Spleen (tissue), 7 donors: ENCODE data around the gene BRD3OS.

Source experiments
- CTCF ChIP-seq, 11 experiments: fragments of 200-600 bp in 7 of 11; fragments of 450-650 bp in 4 of 11; sonication (generic) in 4 of 11; IDR thresholded peaks in 8 of 11; conservative IDR thresholded peaks in 3 of 11; 1 replicate in 7 of 11; 2 replicates in 4 of 11; pipeline versions ENCODE4 v1.4.0 to v1.8.0; 2016 to 2021; ENCODE audit warnings: antibody characterized with exemption in 11 of 11, inconsistent platforms in 4 of 11, mild to moderate bottlenecking in 1 of 11
- POLR2A ChIP-seq, 3 donors: fragments of 450-650 bp; IDR thresholded peaks; one replicate each; pipeline ENCODE4 v1.5.1; 2017; ENCODE audit warnings: antibody characterized with exemption in 3 of 3, mild to moderate bottlenecking in 1 of 3
- POLR2AphosphoS5 ChIP-seq, 3 donors: sonication (generic); formaldehyde crosslinking; IDR thresholded peaks; one replicate each; pipeline ENCODE4 v1.5.1; 2017; ENCODE audit warnings: antibody characterized with exemption in 3 of 3
- donor health status: DM: no; HTN: no; CAD: no; lungs with moderate emphysema.
- donor health status: DM: no; HTN: no; CAD: no.
- donor health status: DM: no; HTN: no; CAD: no.

GRCh38 chr9:134056483-134057306 is 31.4 kb downstream of the BRD3OS start:
- TF ChIP-seq POLR2AphosphoS5 (IDR thresholded peaks at IDR 0.05): no peak
- no peak for TF ChIP-seq POLR2A (IDR thresholded peaks at IDR 0.05)
- TF ChIP-seq CTCF (IDR thresholded peaks at IDR 0.05 in 8 of 11, conservative IDR thresholded peaks at IDR 0.05 in 3 of 11): no peak
